ENCODE results near the gene B9D1.

Gene B9D1

DNA sequence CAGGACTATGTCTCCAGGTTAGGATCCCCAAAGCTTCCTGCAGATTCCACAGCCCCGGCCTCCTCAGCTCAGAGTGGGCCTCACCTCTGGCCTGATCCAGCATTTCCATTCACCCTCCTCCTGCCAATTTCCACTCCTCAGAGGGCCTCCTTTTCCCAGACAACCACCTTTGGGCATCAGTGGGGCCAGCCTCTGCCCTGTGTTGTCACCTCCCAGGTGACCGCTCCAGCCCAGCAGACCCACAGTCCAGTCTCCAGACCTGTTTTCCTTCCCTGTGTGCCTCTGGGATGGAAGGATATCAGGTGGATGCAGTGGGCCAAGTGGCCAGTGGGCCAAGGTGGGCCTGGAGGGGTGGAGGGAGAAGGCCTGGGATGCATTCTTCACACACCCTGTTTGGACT lies 32.7 kb downstream of the B9D1 start:
- no peak overlapping the region for H3K4me3 ChIP-seq (ENCODE audit: low read depth, low read length)
- no peak for DNase-seq (ENCODE audit: low read depth, low spot score)
- in situ Hi-C loops (cut with HindIII; ENCODE audit: low sequenced_read_pairs), result no loop called here
- TF ChIP-seq, protein P1, sequence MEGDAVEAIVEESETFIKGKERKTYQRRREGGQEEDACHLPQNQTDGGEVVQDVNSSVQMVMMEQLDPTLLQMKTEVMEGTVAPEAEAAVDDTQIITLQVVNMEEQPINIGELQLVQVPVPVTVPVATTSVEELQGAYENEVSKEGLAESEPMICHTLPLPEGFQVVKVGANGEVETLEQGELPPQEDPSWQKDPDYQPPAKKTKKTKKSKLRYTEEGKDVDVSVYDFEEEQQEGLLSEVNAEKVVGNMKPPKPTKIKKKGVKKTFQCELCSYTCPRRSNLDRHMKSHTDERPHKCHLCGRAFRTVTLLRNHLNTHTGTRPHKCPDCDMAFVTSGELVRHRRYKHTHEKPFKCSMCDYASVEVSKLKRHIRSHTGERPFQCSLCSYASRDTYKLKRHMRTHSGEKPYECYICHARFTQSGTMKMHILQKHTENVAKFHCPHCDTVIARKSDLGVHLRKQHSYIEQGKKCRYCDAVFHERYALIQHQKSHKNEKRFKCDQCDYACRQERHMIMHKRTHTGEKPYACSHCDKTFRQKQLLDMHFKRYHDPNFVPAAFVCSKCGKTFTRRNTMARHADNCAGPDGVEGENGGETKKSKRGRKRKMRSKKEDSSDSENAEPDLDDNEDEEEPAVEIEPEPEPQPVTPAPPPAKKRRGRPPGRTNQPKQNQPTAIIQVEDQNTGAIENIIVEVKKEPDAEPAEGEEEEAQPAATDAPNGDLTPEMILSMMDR (IDR thresholded peaks at IDR 0.05; ENCODE audit: low read depth, low read length), result no peak

DNA sequence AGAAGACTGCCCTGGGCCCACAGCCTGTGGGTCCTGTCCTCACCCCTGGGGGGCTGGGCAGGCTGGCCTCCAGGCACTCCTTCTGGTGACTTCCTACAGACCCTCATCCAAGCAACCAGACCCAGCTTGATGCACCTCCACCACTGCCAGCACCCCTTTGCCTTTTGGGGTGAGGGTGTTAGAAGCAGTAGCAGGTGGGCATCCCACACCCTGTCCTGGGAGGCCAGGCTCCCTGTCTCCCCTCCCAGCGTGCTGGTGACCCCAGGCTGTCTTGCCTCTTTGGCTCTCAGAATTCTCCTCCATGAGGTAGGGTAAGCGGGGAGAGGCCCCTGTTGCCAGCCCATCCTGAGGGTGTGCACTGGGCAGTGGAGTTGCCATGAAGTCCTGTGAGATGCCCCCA lies 33.4 kb downstream of the B9D1 start:
- no peak for DNase-seq (ENCODE audit: low read depth, low spot score)
- no peak overlapping the region for H3K4me3 ChIP-seq (ENCODE audit: low read depth, low read length)
- in situ Hi-C loops (cut with HindIII; ENCODE audit: low sequenced_read_pairs), result no loop called here
- TF ChIP-seq, protein P1 (IDR thresholded peaks at IDR 0.05; ENCODE audit: low read depth, low read length), result no peak

DNA sequence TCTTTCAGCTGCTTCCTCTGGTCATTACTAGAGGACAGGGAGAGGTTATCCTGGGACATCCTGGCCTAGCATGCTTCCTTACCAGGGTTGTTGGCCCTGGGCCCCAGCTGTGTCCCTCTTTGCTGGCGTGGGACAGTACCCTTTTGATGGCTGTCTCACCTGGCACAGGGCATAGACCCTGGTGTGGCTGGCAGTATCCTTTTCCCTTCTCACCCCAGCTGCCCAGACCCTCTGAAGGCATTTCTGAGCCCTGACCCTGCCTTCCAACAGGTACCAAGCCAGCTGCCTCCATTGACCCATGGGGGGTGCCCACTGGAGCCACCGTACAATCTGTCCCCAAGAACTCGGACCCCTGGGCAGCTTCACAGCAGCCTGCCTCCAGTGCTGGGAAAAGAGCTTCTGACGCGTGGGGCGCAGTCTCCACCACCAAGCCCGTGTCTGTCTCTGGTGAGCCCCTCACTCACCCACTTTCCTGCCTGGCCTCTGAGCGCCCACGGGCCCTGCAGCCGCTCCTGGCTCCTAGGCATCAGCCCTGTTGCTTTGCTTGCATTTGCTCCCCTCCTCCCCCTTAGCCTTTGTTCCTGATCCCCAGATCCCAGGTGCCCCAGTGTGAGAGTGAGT lies 34.0 kb downstream of the B9D1 start:
- TF ChIP-seq, protein P1 (IDR thresholded peaks at IDR 0.05; ENCODE audit: low read depth, low read length), result no peak
- DNase-seq (ENCODE audit: low read depth, low spot score), result no peak
- H3K4me3 ChIP-seq (ENCODE audit: low read depth, low read length), result no peak overlapping the region
- in situ Hi-C loops (cut with HindIII; ENCODE audit: low sequenced_read_pairs), result no loop called here

DNA sequence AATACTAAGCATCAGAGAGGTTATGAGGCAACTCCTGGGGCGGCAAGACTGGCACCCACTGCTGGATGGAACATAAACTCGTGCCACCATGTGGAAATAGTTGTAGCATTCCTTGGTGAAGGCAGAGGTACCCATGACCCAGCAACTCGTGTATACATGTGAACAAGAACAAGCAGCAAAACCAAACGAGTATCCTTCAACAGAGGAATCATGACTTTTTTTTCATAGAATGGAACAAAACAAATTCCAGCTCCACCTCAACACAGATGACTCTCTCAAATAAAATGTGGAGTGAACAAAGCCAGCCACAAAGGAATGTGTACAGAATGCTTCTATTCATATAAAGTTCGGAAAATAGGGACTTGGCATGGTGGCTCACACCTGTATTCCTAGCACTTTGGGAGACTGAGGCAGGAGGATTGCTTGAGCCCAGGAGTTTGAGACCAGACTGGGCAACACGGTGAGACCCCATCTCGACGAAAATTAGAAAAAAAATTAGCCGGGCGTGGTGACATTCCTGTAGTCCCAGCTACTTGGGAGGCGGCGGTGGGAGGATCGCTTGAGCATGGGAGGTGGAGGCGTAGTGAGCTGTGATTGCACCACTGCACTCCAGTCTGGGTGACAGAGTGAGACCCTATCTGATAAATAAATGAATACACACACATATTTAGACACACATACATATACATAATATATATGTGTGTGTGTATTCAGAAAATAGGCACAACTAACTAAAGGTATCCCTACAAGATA lies 35.3 kb downstream of the B9D1 start:
- H3K4me3 ChIP-seq (ENCODE audit: low read depth, low read length), result no peak overlapping the region
- DNase-seq (ENCODE audit: low read depth, low spot score), result peak; percentile 88
- in situ Hi-C loops (cut with HindIII; ENCODE audit: low sequenced_read_pairs), result no loop called here
- TF ChIP-seq, protein P1 (IDR thresholded peaks at IDR 0.05; ENCODE audit: low read depth, low read length), result no peak

DNA sequence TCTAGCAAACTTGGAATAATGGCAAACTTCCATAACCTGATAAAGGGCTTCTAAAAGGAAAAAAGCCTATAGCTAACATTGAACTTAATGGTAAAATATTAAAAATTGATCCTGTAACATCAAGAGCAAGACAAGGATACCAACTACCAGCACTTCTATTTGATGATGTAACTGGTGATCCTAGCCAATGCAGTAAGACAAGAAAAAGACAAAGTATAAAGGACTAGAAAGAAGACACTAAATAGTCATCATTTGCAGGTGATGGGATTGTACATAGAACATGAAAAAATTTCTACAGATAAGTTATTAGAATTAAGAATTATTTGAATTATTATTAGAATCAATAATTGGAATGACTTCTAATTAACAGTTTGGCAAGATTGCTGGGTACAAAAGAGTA lies 37.0 kb downstream of the B9D1 start:
- no peak for DNase-seq (ENCODE audit: low read depth, low spot score)
- H3K4me3 ChIP-seq (ENCODE audit: low read depth, low read length), result no peak overlapping the region
- TF ChIP-seq, protein P1 (IDR thresholded peaks at IDR 0.05; ENCODE audit: low read depth, low read length), result no peak
- in situ Hi-C loops (cut with HindIII; ENCODE audit: low sequenced_read_pairs), result no loop called here

DNA sequence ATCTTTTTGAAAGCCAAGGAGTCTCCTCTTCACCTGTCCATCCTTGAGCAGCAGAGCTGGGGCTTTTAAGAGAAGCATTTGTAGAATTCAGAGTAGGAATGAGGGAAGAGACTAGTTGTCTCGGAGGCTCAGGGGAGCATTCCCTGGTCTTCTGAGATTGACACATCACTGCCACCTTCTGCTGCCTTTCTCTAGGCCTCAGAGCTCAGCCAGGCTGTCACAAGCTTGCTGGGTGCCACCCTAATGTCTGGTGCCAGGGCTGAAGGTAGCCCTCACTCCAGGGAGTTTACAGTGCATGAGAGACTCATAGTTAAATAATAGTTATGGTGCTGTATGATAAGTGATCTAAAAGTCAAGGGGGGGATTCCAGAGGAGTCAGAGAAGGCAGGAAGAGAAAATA lies 39.7 kb downstream of the B9D1 start:
- no peak overlapping the region for H3K4me3 ChIP-seq (ENCODE audit: low read depth, low read length)
- in situ Hi-C loops (cut with HindIII; ENCODE audit: low sequenced_read_pairs), result no loop called here
- TF ChIP-seq, protein P1 (IDR thresholded peaks at IDR 0.05; ENCODE audit: low read depth, low read length), result no peak
- no peak for DNase-seq (ENCODE audit: low read depth, low spot score)

Data from astrocyte of the spinal cord (primary cell).